ENCODE data around the gene ITFG1.
"Not testable (repeated sequence)": the region's sequence is repeated elsewhere in the genome, so short reads cannot be mapped to it uniquely, and the experiment has no call there.

- not testable (repeated sequence) for TF ChIP-seq CTCF, POLR2AphosphoS5, POLR2A (IDR thresholded peaks at IDR 0.05)
Observed at GRCh38 chr16:47330562-47330961, 130.3 kb downstream of the ITFG1 start.

Data from breast epithelium (tissue), 3 donors.